Epithelial cell of esophagus (primary cell): ENCODE measurements around the gene PCDHGA4.
"Not testable (repeated sequence)": the region's sequence is repeated elsewhere in the genome, so short reads cannot be mapped to it uniquely, and the experiment has no call there.

ENCODE experiments used
- DNase-seq: peaks from one replicate; pipeline ENCODE4 v3.0.0; 2010; ENCODE audit warnings: low read depth
- H3K4me3 ChIP-seq: 2 replicates; pipeline ENCODE4 v1.5.1; 2011; ENCODE audit warnings: mild to moderate bottlenecking, low read length, control low read depth
- CTCF ChIP-seq: IDR thresholded peaks from 2 replicates; pipeline ENCODE4 v1.5.1; 2011; ENCODE audit warnings: low read depth, mild to moderate bottlenecking, low read length, control low read depth, inconsistent platforms; ENCODE audit not compliant: insufficient read depth; ENCODE audit errors: missing control alignments

The PCDHGA4 gene

DNA sequence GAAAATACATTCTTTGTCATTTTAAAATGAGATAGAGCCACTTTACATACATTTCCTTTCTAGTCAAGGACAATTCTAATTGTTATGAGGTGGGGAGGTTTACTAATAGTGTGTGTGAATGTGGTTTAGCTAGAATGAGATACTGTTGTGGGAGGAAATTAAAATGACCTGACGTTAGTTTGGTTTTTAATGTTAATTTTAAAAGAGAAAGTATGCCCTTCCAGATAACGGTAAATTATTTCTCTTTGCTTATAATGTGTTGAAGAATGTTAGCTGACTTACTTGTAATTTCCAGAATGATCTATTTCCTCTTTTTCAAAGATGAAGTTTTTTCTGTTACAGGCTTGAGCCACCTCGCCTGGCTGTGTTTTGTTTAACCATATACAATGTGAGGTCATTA lies 32.6 kb upstream of the PCDHGA4 start:
- H3K4me3 ChIP-seq, result no peak overlapping the region
- no peak for TF ChIP-seq CTCF
- no peak for DNase-seq

DNA sequence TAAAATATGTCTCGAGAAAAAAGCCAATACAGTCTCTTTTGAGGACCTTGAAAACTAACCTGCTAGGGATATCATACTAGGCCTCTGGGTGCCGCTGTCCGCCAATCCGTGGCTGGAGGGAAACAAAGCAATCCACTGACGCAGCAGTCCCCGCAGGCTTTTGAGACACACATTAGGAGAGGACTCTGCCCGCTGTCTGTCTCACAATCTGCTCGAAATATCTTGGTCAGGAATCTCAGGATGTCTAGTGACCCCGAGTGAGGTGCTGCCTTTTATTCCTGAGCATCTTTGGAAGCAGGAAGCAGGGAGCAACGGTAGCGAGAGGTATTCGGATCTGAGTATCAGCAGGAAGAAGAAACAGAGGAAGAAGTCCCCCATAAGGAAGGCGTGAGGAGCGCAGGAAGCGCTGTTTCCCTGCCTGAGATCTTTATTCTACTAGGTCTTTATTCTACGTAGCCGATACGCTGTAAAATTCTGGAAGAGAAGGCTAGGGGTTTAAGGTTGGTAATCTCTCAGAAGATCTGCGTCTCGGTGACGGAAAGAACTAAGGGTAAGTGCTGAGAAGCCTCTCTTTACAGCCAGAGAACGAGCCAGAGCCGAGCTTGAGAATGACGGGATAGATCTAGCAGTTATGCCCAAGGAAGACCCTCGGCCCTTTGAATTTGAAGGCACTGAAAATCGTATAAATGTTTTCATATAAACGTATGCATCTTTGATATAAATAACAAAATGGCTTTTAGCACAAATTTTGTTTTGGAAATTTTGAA lies 28.6 kb upstream of the PCDHGA4 start:
- DNase-seq, result peak; percentile 58
- H3K4me3 ChIP-seq, result peak overlapping the region; percentile 40
- peak; percentile 49 for TF ChIP-seq CTCF

DNA sequence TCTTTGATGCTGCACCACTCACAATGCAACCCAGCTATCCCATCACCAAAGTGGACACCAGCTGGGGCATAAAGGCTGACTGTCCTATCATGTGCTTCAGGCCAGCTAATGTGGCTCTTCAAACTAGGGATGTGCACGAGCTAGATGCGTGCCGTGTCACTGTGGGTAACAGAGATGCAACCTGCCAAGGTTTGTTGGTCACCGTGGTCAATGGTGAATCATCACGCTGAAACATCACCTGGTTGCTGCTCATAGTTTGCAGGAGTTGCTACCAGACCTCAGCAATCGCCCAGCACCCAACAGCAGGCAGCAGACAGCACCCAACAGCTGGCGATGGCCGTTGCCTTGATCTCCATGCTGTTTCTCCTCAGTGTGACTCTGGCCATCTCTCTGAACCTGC lies 26.6 kb upstream of the PCDHGA4 start:
- TF ChIP-seq CTCF, result no peak
- no peak overlapping the region for H3K4me3 ChIP-seq
- DNase-seq, result no peak

GRCh38 chr5:141330299-141331080 lies 24.3 kb upstream of the PCDHGA4 start, which contains the start of gene PCDHGA1:
TSS of gene PCDHGA1 (plus strand) at chr5:141330514.
- no peak within 1 kb of the TSS for H3K4me3 ChIP-seq
- TF ChIP-seq CTCF, result peak; percentile 42
- DNase-seq, result peak; percentile 46

GRCh38 chr5:141332571-141332970 lies 22.2 kb upstream of the PCDHGA4 start:
- H3K4me3 ChIP-seq, DNase-seq: not testable (repeated sequence)

DNA sequence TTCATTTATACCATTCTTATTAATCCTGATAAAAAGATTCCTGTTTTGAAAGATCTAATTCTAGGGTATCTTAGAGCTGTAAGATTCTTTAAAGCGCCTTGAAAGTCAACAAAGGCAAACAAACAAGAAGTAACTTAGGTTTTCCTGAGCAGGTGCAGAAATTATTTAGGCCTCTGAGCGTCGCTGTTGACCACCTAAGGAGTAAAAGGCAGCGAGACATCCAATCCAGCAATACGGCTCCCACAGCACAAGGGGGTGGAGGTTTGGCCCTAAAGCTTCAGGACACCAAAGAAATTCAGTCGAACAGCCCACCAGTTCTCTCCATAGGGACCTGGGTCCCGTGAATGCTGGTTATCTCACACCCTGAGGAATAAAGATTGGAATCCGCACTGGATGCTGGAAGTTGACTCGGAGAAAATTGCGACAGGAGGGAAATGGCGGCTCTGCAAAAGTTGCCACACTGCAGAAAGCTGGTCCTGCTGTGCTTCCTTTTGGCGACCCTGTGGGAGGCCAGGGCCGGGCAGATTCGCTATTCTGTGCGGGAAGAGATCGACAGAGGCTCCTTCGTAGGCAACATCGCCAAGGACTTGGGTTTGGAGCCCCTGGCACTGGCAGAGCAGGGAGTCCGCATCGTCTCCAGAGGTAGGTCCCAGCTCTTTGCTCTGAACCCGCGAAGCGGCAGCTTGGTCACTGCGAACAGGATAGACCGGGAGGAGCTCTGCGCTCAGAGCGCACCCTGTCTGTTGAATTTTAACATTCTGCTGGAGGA lies 16.1 kb upstream of the PCDHGA4 start, which contains the start of gene PCDHGA2:
PCDHGA2 (plus strand) TSS at position 223 of the 769 bp plus-strand sequence.
- DNase-seq, result peak; percentile 44
- TF ChIP-seq CTCF, result peak; percentile 48
- H3K4me3 ChIP-seq, result peak within 1 kb of the TSS; percentile 38

DNA sequence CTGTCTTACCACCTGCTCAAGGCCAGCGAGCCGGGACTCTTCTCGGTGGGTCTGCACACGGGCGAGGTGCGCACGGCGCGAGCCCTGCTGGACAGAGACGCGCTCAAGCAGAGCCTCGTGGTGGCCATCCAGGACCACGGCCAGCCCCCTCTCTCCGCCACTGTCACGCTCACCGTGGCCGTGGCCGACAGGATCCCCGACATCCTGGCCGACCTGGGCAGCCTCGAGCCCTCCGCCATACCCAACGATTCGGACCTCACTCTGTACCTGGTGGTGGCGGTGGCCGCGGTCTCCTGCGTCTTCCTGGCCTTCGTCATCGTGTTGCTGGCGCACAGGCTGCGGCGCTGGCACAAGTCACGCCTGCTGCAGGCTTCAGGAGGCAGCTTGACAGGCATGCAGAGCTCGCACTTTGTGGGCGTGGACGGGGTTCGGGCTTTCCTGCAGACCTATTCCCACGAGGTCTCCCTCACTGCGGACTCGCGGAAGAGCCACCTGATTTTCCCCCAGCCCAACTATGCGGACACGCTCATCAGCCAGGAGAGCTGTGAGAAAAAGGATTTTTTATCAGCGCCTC lies 14.0 kb upstream of the PCDHGA4 start:
- DNase-seq, result not testable (repeated sequence)

More for the DNA sequence above, 14.0 kb upstream of the PCDHGA4 start:
- not testable (repeated sequence) for H3K4me3 ChIP-seq
